ENCODE results near the gene OPHN1.

DNA sequence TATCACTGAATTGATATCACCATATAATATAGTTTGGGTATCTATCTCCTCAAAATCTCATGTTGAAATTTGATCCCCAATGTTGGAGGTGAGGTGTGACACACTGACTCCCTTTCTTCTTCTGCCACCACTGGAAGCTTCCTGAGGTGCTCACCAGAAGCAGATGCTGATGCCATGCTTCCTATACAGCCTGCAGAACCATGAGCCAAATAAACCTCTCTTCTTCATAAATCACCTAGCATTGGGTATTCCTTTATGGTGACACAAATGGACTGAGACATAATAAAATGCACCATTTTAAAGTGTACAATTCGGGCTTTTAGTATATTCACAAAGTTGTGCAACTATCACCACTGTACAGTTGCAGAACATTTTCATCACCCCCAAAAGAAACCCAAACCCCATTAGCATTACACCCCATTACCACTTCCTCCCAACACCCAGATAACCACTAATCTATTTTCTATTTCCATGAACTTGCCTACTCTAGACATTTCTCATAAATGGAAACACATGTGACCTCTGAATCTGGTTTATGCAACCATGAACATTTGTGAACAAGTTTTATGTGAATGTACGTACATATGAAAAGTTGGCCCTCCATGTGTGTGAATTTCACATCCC is 148.9 kb downstream of the OPHN1 start:
- TF ChIP-seq, protein P1, sequence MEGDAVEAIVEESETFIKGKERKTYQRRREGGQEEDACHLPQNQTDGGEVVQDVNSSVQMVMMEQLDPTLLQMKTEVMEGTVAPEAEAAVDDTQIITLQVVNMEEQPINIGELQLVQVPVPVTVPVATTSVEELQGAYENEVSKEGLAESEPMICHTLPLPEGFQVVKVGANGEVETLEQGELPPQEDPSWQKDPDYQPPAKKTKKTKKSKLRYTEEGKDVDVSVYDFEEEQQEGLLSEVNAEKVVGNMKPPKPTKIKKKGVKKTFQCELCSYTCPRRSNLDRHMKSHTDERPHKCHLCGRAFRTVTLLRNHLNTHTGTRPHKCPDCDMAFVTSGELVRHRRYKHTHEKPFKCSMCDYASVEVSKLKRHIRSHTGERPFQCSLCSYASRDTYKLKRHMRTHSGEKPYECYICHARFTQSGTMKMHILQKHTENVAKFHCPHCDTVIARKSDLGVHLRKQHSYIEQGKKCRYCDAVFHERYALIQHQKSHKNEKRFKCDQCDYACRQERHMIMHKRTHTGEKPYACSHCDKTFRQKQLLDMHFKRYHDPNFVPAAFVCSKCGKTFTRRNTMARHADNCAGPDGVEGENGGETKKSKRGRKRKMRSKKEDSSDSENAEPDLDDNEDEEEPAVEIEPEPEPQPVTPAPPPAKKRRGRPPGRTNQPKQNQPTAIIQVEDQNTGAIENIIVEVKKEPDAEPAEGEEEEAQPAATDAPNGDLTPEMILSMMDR (IDR thresholded peaks at IDR 0.05; ENCODE audit: low read depth, low read length, poor library complexity, severe bottlenecking) = no peak
- TF ChIP-seq EZH2phosphoT487 (IDR thresholded peaks at IDR 0.05; ENCODE audit: borderline replicate concordance, low read length) = no peak

All from DOHH2 (cell line).